Activated B cell treated with CpG ODN at 0.5 μM for 24 hours (primary cell): ENCODE results near the gene IL2. TPM values are rescaled to one million over a fixed set of nuclear protein-coding genes. Genes with fewer than 3 reads are reported as not detected.

ENCODE experiments used
- ATAC-seq: fragments of 200-7000 bp; cut with Tn5 transposase; one replicate; pipeline ENCODE4 v1.10.0; 2021; ENCODE audit warnings: low read depth, mild to moderate bottlenecking, moderate library complexity
- CTCF ChIA-PET: fragments of 350-600 bp; sonication (Branson Sonifier 250); formaldehyde crosslinking; loops from one replicate; lab custom pipeline; 2021; ENCODE audit warnings: antibody characterized with exemption; lab: Charles Lee
- POLR2A ChIA-PET: fragments of 350-600 bp; sonication (Branson Sonifier 250); formaldehyde crosslinking; loops from one replicate; lab custom pipeline; 2021; ENCODE audit warnings: antibody characterized with exemption; lab: Charles Lee
- DNase-seq: peaks from one replicate; pipeline ENCODE4 v3.0.0; 2022
- H3K27ac Mint-ChIP-seq: one replicate; pipeline ENCODE4 v1.8.0; 2020; ENCODE audit warnings: mixed read lengths
- H3K27me3 Mint-ChIP-seq: one replicate; pipeline ENCODE4 v1.8.0; 2021; ENCODE audit warnings: mixed read lengths
- H3K36me3 Mint-ChIP-seq: one replicate; pipeline ENCODE4 v1.8.0; 2021; ENCODE audit warnings: low read depth, mixed read lengths
- H3K4me1 Mint-ChIP-seq: one replicate; pipeline ENCODE4 v1.8.0; 2021; ENCODE audit warnings: mixed read lengths
- H3K4me3 Mint-ChIP-seq: one replicate; pipeline ENCODE4 v1.8.0; 2020; ENCODE audit warnings: mild to moderate bottlenecking, mixed read lengths
- H3K9me3 Mint-ChIP-seq: one replicate; pipeline ENCODE4 v1.8.0; 2020; ENCODE audit warnings: mixed read lengths
- intact Hi-C: fragments of 100-400 bp; cut with micrococcal nuclease; formaldehyde crosslinking; loops from one replicate; pipeline ENCODE4 v1.15.1; 2024
- total RNA-seq: library from RNA; stranded (reverse); gene quantifications from 2 replicates; pipeline ENCODE4 v1.2.3, GENCODE V29; 2022
- TF ChIP-seq, protein P1 (sequence below): fragments of 200-600 bp; IDR thresholded peaks from one replicate; pipeline ENCODE4 v1.8.0; 2022; ENCODE audit warnings: antibody characterized with exemption, mild to moderate bottlenecking

The IL2 gene
- not detected in 2 replicates for total RNA-seq

DNA sequence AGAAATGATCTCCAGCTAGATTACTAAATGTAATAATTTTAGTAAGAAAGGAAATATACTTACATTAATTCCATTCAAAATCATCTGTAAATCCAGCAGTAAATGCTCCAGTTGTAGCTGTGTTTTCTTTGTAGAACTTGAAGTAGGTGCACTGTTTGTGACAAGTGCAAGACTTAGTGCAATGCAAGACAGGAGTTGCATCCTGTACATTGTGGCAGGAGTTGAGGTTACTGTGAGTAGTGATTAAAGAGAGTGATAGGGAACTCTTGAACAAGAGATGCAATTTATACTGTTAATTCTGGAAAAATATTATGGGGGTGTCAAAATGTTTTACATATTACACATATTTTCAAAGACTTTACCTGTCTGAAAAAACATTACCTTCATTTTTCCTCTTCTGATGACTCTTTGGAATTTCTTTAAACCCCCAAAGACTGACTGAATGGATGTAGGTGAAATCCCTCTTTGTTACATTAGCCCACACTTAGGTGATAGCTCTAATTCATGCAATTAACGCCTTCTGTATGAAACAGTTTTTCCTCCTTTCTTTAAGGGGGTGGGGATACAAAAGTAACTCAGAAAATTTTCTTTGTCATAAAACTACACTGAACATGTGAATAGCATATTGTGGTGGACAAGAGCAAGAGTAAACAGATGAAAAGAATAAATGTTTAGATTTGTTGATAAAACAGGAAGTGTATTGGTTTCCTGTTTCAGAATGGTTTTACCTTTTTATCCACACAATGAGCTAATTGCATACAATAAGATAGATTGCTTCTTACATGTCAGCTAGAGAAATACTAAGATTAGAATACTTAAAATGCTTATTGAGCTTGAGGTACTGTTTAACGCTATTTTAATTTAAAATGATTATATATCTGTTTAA lies at the start of gene IL2:
TSS of gene IL2 (minus strand) at position 495 of the 886 bp plus-strand sequence. CDS start at position 210, 285 bp downstream.
- ATAC-seq (no peak), DNase-seq (no peak)
- H3K27ac Mint-ChIP-seq = no peak within 1 kb of the TSS
- no peaks in the 10 kb centered on the region for H3K27me3 Mint-ChIP-seq
- intact Hi-C loops = no loop called here
- CTCF ChIA-PET = no interaction called here
- H3K36me3 Mint-ChIP-seq = no peaks in the 10 kb centered on the region
- TF ChIP-seq, protein P1, sequence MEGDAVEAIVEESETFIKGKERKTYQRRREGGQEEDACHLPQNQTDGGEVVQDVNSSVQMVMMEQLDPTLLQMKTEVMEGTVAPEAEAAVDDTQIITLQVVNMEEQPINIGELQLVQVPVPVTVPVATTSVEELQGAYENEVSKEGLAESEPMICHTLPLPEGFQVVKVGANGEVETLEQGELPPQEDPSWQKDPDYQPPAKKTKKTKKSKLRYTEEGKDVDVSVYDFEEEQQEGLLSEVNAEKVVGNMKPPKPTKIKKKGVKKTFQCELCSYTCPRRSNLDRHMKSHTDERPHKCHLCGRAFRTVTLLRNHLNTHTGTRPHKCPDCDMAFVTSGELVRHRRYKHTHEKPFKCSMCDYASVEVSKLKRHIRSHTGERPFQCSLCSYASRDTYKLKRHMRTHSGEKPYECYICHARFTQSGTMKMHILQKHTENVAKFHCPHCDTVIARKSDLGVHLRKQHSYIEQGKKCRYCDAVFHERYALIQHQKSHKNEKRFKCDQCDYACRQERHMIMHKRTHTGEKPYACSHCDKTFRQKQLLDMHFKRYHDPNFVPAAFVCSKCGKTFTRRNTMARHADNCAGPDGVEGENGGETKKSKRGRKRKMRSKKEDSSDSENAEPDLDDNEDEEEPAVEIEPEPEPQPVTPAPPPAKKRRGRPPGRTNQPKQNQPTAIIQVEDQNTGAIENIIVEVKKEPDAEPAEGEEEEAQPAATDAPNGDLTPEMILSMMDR = no peak
- no peaks in the 10 kb centered on the region for H3K9me3 Mint-ChIP-seq
- H3K4me1 Mint-ChIP-seq = peaks cover 21% of the 10 kb centered on the region
- POLR2A ChIA-PET = interaction anchor here (0.6 kb wide), 1 partner anchor 54 kb away, joined by 3 read pairs; no protein-coding TSS in a partner anchor
- no peak within 1 kb of the TSS for H3K4me3 Mint-ChIP-seq

DNA sequence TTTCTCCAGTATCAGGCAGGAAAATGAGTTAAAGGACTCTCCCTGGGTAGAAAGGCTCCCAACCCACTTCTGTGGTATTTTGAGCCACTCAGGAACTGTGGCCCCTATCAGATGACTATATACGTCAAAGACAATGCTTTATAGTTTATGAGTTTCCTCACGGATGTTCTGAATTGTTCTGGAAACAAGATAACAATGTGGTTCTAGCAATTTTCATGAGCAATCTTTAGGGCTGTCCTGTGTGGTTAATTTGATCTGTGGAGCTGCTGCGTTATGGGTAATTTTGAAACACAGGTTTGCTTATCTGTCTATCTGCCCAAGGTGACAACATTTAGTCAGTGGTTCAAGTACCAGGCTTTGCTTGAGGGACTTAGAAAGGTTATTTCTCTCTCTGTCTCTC lies 46.7 kb upstream of the IL2 start:
- H3K4me3 Mint-ChIP-seq = no peak overlapping the region
- intact Hi-C loops = no loop called here
- ATAC-seq = no peak

DNA sequence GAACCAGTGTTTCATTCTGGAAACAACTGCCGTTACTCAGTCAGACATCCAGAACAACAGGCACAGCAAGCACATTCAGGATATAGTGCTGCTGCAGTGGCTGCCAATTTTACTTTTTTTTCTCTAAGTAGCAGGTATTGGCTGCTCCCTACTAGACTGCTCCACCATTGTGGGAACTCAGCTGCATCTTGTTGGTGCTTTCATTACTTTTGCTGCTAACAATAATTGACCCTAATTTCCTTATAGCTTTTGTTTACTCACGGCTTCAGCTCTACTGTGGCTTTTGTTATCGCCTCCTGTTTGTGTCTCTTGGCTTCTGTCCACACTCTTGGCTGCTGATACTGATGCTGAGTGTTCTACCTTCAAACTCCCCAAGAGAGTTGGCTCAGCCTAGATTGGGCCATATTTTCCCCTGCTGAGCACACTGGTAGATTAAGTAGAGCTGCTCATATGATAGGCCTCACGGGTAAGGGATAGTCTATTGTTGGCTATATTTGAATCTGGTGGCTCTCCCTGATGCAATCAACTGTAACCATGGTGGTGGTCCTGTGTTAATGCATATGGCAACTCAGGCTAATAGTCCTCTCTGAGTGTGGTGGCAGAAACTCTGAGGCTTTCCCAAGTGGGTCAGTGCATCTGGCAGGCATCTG lies 44.5 kb upstream of the IL2 start:
- DNase-seq (no peak), ATAC-seq (no peak)
- Mint-ChIP-seq H3K9me3 (no peaks in the 10 kb centered on the region), H3K27ac (no peak overlapping the region), H3K4me3 (no peak overlapping the region), H3K4me1 (no peaks in the 10 kb centered on the region), H3K36me3 (no peaks in the 10 kb centered on the region), H3K27me3 (no peaks in the 10 kb centered on the region)
- intact Hi-C loops = no loop called here
- ChIA-PET CTCF (no interaction called here), POLR2A (no interaction called here)
- TF ChIP-seq, protein P1 = no peak

More for the DNA sequence above, 46.7 kb upstream of the IL2 start:
- Mint-ChIP-seq H3K27me3 (peaks cover 2% of the 10 kb centered on the region), H3K9me3 (no peaks in the 10 kb centered on the region), H3K36me3 (no peaks in the 10 kb centered on the region), H3K27ac (no peak overlapping the region), H3K4me1 (no peaks in the 10 kb centered on the region)
- ChIA-PET POLR2A (no interaction called here), CTCF (no interaction called here)
- no peak for DNase-seq
- TF ChIP-seq, protein P1 = no peak

DNA sequence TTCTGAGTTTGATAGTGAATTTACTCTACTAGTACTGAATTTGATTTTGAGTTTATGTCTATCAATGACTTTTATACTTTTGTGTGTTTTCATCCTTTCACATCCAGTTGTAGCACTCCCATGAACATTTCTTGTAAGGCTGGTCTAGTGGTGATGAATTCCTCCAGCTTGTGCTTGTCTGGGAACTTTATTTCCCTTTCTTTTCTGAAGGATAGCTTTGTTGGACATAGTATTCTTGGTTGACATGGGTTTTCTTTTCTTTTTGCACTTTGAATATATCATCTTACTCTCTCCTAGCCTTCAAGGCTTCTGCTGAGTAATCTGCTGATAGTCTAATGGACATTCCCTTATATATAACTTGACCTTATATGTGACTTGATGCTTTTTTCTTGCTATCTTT lies 32.5 kb upstream of the IL2 start:
- no peak for DNase-seq
- no peaks in the 10 kb centered on the region for H3K4me1 Mint-ChIP-seq
- no peak for ATAC-seq
- peaks cover 2% of the 10 kb centered on the region for H3K27me3 Mint-ChIP-seq
- peaks cover 2% of the 10 kb centered on the region for H3K36me3 Mint-ChIP-seq
- peaks cover 18% of the 10 kb centered on the region for H3K9me3 Mint-ChIP-seq
- H3K27ac Mint-ChIP-seq = no peak overlapping the region
- no peak overlapping the region for H3K4me3 Mint-ChIP-seq
- TF ChIP-seq, protein P1 = no peak
- intact Hi-C loops = no loop called here
- POLR2A ChIA-PET = no interaction called here
- CTCF ChIA-PET = no interaction called here

DNA sequence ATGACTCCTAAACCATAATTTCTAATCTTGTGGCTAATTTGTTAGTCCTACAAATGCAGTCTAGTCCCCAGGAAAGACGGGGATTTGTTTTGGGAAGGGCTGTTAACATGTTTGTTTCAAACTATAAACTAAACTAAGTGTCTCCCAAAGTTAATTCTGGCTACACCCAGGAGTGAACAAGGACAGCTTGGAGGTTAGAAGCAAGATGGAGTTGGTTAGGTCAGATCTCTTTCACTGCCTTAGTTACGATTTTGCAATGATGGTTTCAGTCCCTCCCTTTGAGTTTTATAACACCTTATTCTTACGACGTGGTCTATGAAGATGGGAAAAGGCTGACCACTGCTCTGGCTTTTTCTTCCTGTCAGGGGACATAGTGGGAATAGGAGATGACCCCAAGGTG lies 27.0 kb upstream of the IL2 start:
- POLR2A ChIA-PET = no interaction called here
- Mint-ChIP-seq H3K4me1 (no peaks in the 10 kb centered on the region), H3K27me3 (peaks cover 4% of the 10 kb centered on the region), H3K9me3 (peaks cover 7% of the 10 kb centered on the region), H3K4me3 (no peak overlapping the region), H3K27ac (no peak overlapping the region), H3K36me3 (no peaks in the 10 kb centered on the region)
- intact Hi-C loops = no loop called here
- DNase-seq (no peak), ATAC-seq (no peak)
- CTCF ChIA-PET = no interaction called here
- TF ChIP-seq, protein P1 = no peak
